CD14-positive monocyte (primary cell): ENCODE data around the gene ATXN7L1. TPM values are rescaled to one million over a fixed set of nuclear protein-coding genes. Genes with fewer than 3 reads are reported as not detected.

Experiments
- DNase-seq, 3 donors: peaks; one replicate each; pipeline ENCODE4 v3.0.0-alpha.2; 2011 to 2022
- H2AFZ ChIP-seq: 2 replicates; pipeline ENCODE4 v1.6.0; 2012; ENCODE audit warnings: mild to moderate bottlenecking, low read depth, low read length, inconsistent platforms; ENCODE audit not compliant: insufficient read depth, poor library complexity, severe bottlenecking
- H3K27ac ChIP-seq, 2 donors: 1 replicate in 1 of 2; 2 replicates in 1 of 2; pipeline ENCODE4 v1.5.1; 2012 to 2013; ENCODE audit warnings: low read length in 2 of 2, control low read depth in 1 of 2, inconsistent platforms in 1 of 2, low read depth in 1 of 2, mild to moderate bottlenecking in 1 of 2
- H3K27me3 ChIP-seq, 2 donors: one replicate each; pipeline versions ENCODE4 v1.6.0 to v1.6.1; 2011 to 2013; ENCODE audit warnings: low read length in 2 of 2; ENCODE audit not compliant: control insufficient read depth in 2 of 2, insufficient read depth in 2 of 2
- H3K36me3 ChIP-seq, 2 donors: replicated peaks in 1 of 2; 1 replicate in 1 of 2; 2 replicates in 1 of 2; pipeline versions ENCODE4 v1.5.1 to v1.6.1; 2012 to 2013; ENCODE audit warnings: low read length in 2 of 2, control low read depth in 1 of 2, inconsistent platforms in 1 of 2, mild to moderate bottlenecking in 1 of 2; ENCODE audit not compliant: insufficient read depth in 2 of 2, control insufficient read depth in 1 of 2
- H3K4me1 ChIP-seq, 2 donors: 1 replicate in 1 of 2; 2 replicates in 1 of 2; pipeline versions ENCODE4 v1.5.1 to v1.6.1; 2012 to 2013; ENCODE audit warnings: low read length in 2 of 2, control low read depth in 1 of 2, inconsistent platforms in 1 of 2, mild to moderate bottlenecking in 1 of 2, moderate library complexity in 1 of 2; ENCODE audit not compliant: insufficient read depth in 2 of 2, control insufficient read depth in 1 of 2
- H3K4me2 ChIP-seq: replicated peaks from 2 replicates; pipeline ENCODE3; 2012; ENCODE audit warnings: low read length, moderate library complexity, mild to moderate bottlenecking; ENCODE audit not compliant: poor library complexity, severe bottlenecking; ENCODE audit errors: extremely low read depth
- H3K4me3 ChIP-seq, 3 experiments: fragments of 200-600 bp in 1 of 3; sonication (generic) in 1 of 3; replicated peaks in 1 of 3; 1 replicate in 2 of 3; 2 replicates in 1 of 3; pipeline ENCODE4 v1.5.1; 2011 to 2013; ENCODE audit warnings: low read length in 3 of 3, mild to moderate bottlenecking in 3 of 3, control low read depth in 2 of 3, low read depth in 2 of 3, inconsistent platforms in 1 of 3, moderate library complexity in 1 of 3
- H3K79me2 ChIP-seq: 2 replicates; pipeline ENCODE4 v1.6.0; 2012; ENCODE audit warnings: mild to moderate bottlenecking, control low read depth, inconsistent platforms, low read length, moderate library complexity; ENCODE audit not compliant: insufficient read depth
- H3K9ac ChIP-seq: 2 replicates; pipeline ENCODE4 v1.6.0; 2017; ENCODE audit warnings: low read length, mild to moderate bottlenecking; ENCODE audit not compliant: insufficient read depth, poor library complexity, severe bottlenecking
- H3K9me3 ChIP-seq, 2 donors: replicated peaks in 1 of 2; 1 replicate in 1 of 2; 2 replicates in 1 of 2; pipeline versions ENCODE4 v1.5.1 to v1.6.1; 2012 to 2013; ENCODE audit warnings: low read length in 2 of 2, control low read depth in 1 of 2; ENCODE audit not compliant: control insufficient read depth in 1 of 2, insufficient read depth in 1 of 2
- H4K20me1 ChIP-seq: 2 replicates; pipeline ENCODE4 v1.6.0; 2012; ENCODE audit warnings: mild to moderate bottlenecking, low read length, control low read depth, moderate library complexity; ENCODE audit not compliant: insufficient read depth
- H3K27ac Mint-ChIP-seq, 7 donors: one replicate each; pipeline ENCODE4 v1.8.0; 2020; ENCODE audit warnings: mild to moderate bottlenecking in 7 of 7, mixed read lengths in 7 of 7, moderate library complexity in 6 of 7, inconsistent platforms in 2 of 7
- H3K27me3 Mint-ChIP-seq, 3 donors: one replicate each; pipeline ENCODE4 v1.8.0; 2021 to 2022; ENCODE audit warnings: low read depth in 3 of 3, mild to moderate bottlenecking in 3 of 3, mixed read lengths in 3 of 3, moderate library complexity in 3 of 3, inconsistent platforms in 1 of 3
- H3K36me3 Mint-ChIP-seq, 2 donors: one replicate each; pipeline ENCODE4 v1.8.0; 2020; ENCODE audit warnings: mixed read lengths in 2 of 2, inconsistent platforms in 1 of 2, mild to moderate bottlenecking in 1 of 2
- H3K4me1 Mint-ChIP-seq: one replicate; pipeline ENCODE4 v1.8.0; 2020; ENCODE audit warnings: mild to moderate bottlenecking, mixed read lengths
- H3K4me3 Mint-ChIP-seq, 2 donors: one replicate each; pipeline ENCODE4 v1.8.0; 2020; ENCODE audit warnings: mild to moderate bottlenecking in 2 of 2, mixed read lengths in 2 of 2, moderate library complexity in 1 of 2
- H3K9me3 Mint-ChIP-seq, 7 donors: one replicate each; pipeline ENCODE4 v1.8.0; 2020 to 2022; ENCODE audit warnings: mixed read lengths in 7 of 7, mild to moderate bottlenecking in 6 of 7, moderate library complexity in 6 of 7, inconsistent platforms in 2 of 7
- CTCF ChIP-seq: fragments of 200-600 bp; IDR thresholded peaks from one replicate; pipeline ENCODE4 v1.8.0; 2022; ENCODE audit warnings: antibody characterized with exemption, mild to moderate bottlenecking
- WGBS: methylation state at CpG from one replicate; pipeline ENCODE4 v1.1.5; 2013; ENCODE audit warnings: missing lambda C conversion rate; ENCODE audit not compliant: insufficient coverage; 5-methylcytosine and 5-hydroxymethylcytosine counted together
- intact Hi-C, 2 donors: fragments of 100-400 bp; cut with micrococcal nuclease; formaldehyde crosslinking; loops; one replicate each; pipeline versions ENCODE4 v1.15.0 to v1.15.1; 2023
- polyA plus RNA-seq, 3 donors: library from polyadenylated mRNA; depleted of rRNA in 1 of 3; unstranded in 2 of 3; stranded (reverse) in 1 of 3; fragments of 300-500 nt in 2 of 3; fragments of >200 nt in 1 of 3; fragmentation: Illumina TruSeq in 2 of 3; gene quantifications; 1 replicate in 2 of 3; 2 replicates in 1 of 3; pipeline ENCODE4 v1.2.3, GENCODE V29; 2012 to 2021

ATXN7L1 gene
- polyA plus RNA-seq, 3 donors: 4.5 to 12.2 (median 11.2) TPM

DNA sequence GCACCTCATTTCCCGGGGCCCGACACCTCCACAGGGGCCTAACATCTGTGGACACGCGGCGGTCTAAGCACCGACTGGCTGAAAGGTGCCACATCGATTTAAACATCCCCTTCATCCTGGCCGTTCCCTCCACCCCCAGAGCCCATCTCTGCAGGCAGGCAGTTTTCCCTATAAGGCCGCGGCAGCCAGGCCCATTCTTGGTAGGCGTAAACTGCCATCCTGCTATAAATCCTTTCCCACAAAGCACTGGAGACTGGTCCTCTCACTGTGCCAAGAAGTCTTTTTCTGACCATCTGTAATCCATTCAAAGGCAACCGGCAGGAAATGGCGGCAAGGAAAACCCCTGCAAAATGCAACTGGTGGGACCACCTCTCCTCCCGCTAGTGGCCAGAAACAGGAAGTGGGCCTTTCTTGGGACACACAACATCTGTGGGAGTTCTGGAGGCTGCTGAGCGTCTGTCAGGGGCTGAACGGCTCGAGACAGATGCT, 22.4 kb downstream of the ATXN7L1 start:
- Mint-ChIP-seq H3K9me3 (no peaks in the 10 kb centered on the region), H3K27me3 (no peaks in the 10 kb centered on the region), H3K4me3 (no peak overlapping the region), H3K27ac (peak overlapping the region in 1 of 7 donors; percentile 27), H3K36me3 (peaks cover 6 to 9% of the 10 kb centered on the region in 2 donors), H3K4me1 (peaks cover 15% of the 10 kb centered on the region)
- no peak overlapping the region for H2AFZ ChIP-seq
- no peaks in the 10 kb centered on the region for H3K36me3 ChIP-seq
- no peak overlapping the region for H3K4me2 ChIP-seq
- no peak for TF ChIP-seq CTCF
- H3K4me3 ChIP-seq: no peak overlapping the region
- 95% methylated on average over 11 of the region's 17 CpGs for WGBS
- H3K9me3 ChIP-seq: no peaks in the 10 kb centered on the region
- no peak overlapping the region for H3K9ac ChIP-seq
- H3K4me1 ChIP-seq: no peaks in the 10 kb centered on the region
- H3K27ac ChIP-seq: no peak overlapping the region
- H3K79me2 ChIP-seq: no peaks in the 10 kb centered on the region
- peaks cover 21% of the 10 kb centered on the region for H4K20me1 ChIP-seq
- DNase-seq: no peak
- no peaks in the 10 kb centered on the region for H3K27me3 ChIP-seq
- intact Hi-C loops: no loop called here

DNA sequence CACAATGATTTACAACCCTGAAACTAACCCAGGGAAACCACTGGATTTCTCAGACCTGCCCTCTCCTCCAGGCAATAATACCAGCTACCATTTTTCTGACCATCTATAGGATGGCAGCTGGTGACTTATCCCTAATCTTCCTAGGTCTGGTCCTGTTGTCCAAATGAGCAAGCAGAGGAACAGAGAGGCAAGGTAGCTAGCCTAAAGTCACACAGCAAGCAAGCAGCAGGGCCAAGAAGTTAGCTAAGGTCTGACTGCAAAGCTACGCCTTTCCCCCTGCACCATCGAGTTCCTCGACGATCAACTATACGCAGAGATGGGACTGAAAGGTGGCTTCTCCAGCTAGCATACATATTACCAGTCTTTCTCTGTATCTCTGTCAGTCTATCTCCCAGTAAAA, 25.3 kb downstream of the ATXN7L1 start:
- Mint-ChIP-seq H3K27me3 (no peaks in the 10 kb centered on the region), H3K4me3 (no peak overlapping the region), H3K27ac (peak overlapping the region in 2 of 7 donors; percentile 10 to 64), H3K9me3 (no peaks in the 10 kb centered on the region), H3K4me1 (peaks cover 8% of the 10 kb centered on the region), H3K36me3 (peaks cover 10 to 16% of the 10 kb centered on the region in 2 donors)
- H2AFZ ChIP-seq: no peak overlapping the region
- no peak for TF ChIP-seq CTCF
- DNase-seq: no peak
- H3K79me2 ChIP-seq: no peaks in the 10 kb centered on the region
- no peaks in the 10 kb centered on the region for H3K36me3 ChIP-seq
- H3K4me3 ChIP-seq: no peak overlapping the region
- no peak overlapping the region for H3K9ac ChIP-seq
- H3K4me2 ChIP-seq: no peak overlapping the region
- 78% methylated on average over 5 of the region's 5 CpGs for whole genome bisulfite sequencing
- no peaks in the 10 kb centered on the region for H3K27me3 ChIP-seq
- intact Hi-C loops: no loop called here
- peaks cover 26% of the 10 kb centered on the region for H4K20me1 ChIP-seq
- no peaks in the 10 kb centered on the region for H3K4me1 ChIP-seq
- no peaks in the 10 kb centered on the region for H3K9me3 ChIP-seq
- no peak overlapping the region for H3K27ac ChIP-seq
